Panc1 (cell line): ENCODE measurements around the gene VAPA.

Experiments used
- CTCF ChIP-seq: fragments of 450-650 bp; IDR thresholded peaks from 2 replicates; pipeline ENCODE4 v1.5.1; 2017; ENCODE audit warnings: mild to moderate bottlenecking
- REST ChIP-seq, 2 experiments: IDR thresholded peaks; 2 replicates each; pipeline ENCODE4 v1.6.1; 2011 to 2012; ENCODE audit warnings: low read depth in 2 of 2, control low read depth in 1 of 2, low read length in 1 of 2, mild to moderate bottlenecking in 1 of 2, moderate library complexity in 1 of 2; ENCODE audit not compliant: insufficient read depth in 1 of 2
- TCF7L2 ChIP-seq: IDR thresholded peaks from 2 replicates; pipeline ENCODE4 v1.6.1; 2011; ENCODE audit warnings: mild to moderate bottlenecking, low read depth, low read length, inconsistent platforms

GRCh38 chr18:10002280-10002679 is 88.5 kb downstream of the VAPA start:
- TF ChIP-seq CTCF, result no peak
- TF ChIP-seq REST (IDR thresholded peaks at IDR 0.05; ENCODE audit: insufficient read depth in 1 of 2, low read depth in 2 of 2, low read length in 1 of 2), result no peak
- no peak for TF ChIP-seq TCF7L2
